ENCODE data around the gene BACH1.
"Not testable (repeated sequence)": the region's sequence is repeated elsewhere in the genome, so short reads cannot be mapped to it uniquely, and the experiment has no call there.

BACH1 gene

GRCh38 chr21:29298348-29299045 lies at the start of gene BACH1:
Gene BACH1 (plus strand): TSS chr21:29298922. CDS start chr21:29321281, 22,359 bp downstream.
- no peak for FAIRE-seq
- DNase-seq (ENCODE audit: low spot score) = peak; percentile 99

- not testable (repeated sequence) for FAIRE-seq; DNase-seq (ENCODE audit: low spot score)
These were observed 49.4 kb upstream of the BACH1 start for GRCh38 chr21:29249289-29249688.

GRCh38 chr21:29250636-29251035 lies 48.1 kb upstream of the BACH1 start:
- DNase-seq (ENCODE audit: low spot score) (no peak), FAIRE-seq (peak; percentile 89)

- FAIRE-seq; DNase-seq (ENCODE audit: low spot score): not testable (repeated sequence)
These were observed 44.9 kb upstream of the BACH1 start for GRCh38 chr21:29253861-29254260.

GRCh38 chr21:29254550-29254949 lies 44.2 kb upstream of the BACH1 start:
- FAIRE-seq (no peak), DNase-seq (ENCODE audit: low spot score) (no peak)

GRCh38 chr21:29256126-29256910 lies 42.4 kb upstream of the BACH1 start:
- FAIRE-seq = peak; percentile 32
- DNase-seq (ENCODE audit: low spot score) = no peak

- FAIRE-seq = no peak
These were observed 41.0 kb upstream of the BACH1 start for GRCh38 chr21:29257701-29258100.

GRCh38 chr21:29258626-29259338 lies 39.9 kb upstream of the BACH1 start:
- FAIRE-seq (peak; percentile 37), DNase-seq (ENCODE audit: low spot score) (peak; percentile 86)

More at GRCh38 chr21:29257701-29258100, 41.0 kb upstream of the BACH1 start:
- no peak for DNase-seq (ENCODE audit: low spot score)

GRCh38 chr21:29260461-29260860 lies 38.3 kb upstream of the BACH1 start:
- DNase-seq (ENCODE audit: low spot score) (no peak), FAIRE-seq (no peak)

- FAIRE-seq = peak; percentile 77
- no peak for DNase-seq (ENCODE audit: low spot score)
These were observed 36.9 kb upstream of the BACH1 start for GRCh38 chr21:29261555-29262540.

- no peak for DNase-seq (ENCODE audit: low spot score)
- no peak for FAIRE-seq
These were observed 34.0 kb upstream of the BACH1 start for GRCh38 chr21:29264721-29265120.

GRCh38 chr21:29265690-29266479 lies 32.8 kb upstream of the BACH1 start:
- no peak for DNase-seq (ENCODE audit: low spot score)
- no peak for FAIRE-seq

- FAIRE-seq = peak; percentile 58
These were observed 31.1 kb upstream of the BACH1 start for GRCh38 chr21:29267666-29268065.

GRCh38 chr21:29271927-29272333 lies 26.8 kb upstream of the BACH1 start:
- no peak for FAIRE-seq
- no peak for DNase-seq (ENCODE audit: low spot score)

More at GRCh38 chr21:29267666-29268065, 31.1 kb upstream of the BACH1 start:
- no peak for DNase-seq (ENCODE audit: low spot score)

- no peak for DNase-seq (ENCODE audit: low spot score)
- FAIRE-seq = no peak
These were observed 21.3 kb upstream of the BACH1 start for GRCh38 chr21:29277442-29277841.

GRCh38 chr21:29279558-29279957 lies 19.2 kb upstream of the BACH1 start:
- no peak for DNase-seq (ENCODE audit: low spot score)
- no peak for FAIRE-seq

GRCh38 chr21:29281801-29282200 lies 16.9 kb upstream of the BACH1 start:
- not testable (repeated sequence) for DNase-seq (ENCODE audit: low spot score); FAIRE-seq

GRCh38 chr21:29287383-29287782 lies 11.3 kb upstream of the BACH1 start:
- DNase-seq (ENCODE audit: low spot score) (no peak), FAIRE-seq (no peak)

- DNase-seq (ENCODE audit: low spot score) = no peak
- FAIRE-seq = no peak
These were observed 10.5 kb upstream of the BACH1 start for GRCh38 chr21:29288239-29288638.

- FAIRE-seq (no peak), DNase-seq (ENCODE audit: low spot score) (no peak)
These were observed 9.4 kb upstream of the BACH1 start for GRCh38 chr21:29289317-29289716.

All from urothelium cell line (cell line).